GM19239 (cell line): ENCODE data around the gene PITRM1.

ENCODE experiments used
- DNase-seq: peaks from one replicate; pipeline ENCODE4 v3.0.0; 2011; ENCODE audit warnings: low spot score; ENCODE audit not compliant: insufficient read length
- FAIRE-seq: peaks from 2 replicates; lab custom pipeline; 2011; peaks lifted over from hg19 to GRCh38; lab: Jason Lieb, UNC

Gene PITRM1

DNA sequence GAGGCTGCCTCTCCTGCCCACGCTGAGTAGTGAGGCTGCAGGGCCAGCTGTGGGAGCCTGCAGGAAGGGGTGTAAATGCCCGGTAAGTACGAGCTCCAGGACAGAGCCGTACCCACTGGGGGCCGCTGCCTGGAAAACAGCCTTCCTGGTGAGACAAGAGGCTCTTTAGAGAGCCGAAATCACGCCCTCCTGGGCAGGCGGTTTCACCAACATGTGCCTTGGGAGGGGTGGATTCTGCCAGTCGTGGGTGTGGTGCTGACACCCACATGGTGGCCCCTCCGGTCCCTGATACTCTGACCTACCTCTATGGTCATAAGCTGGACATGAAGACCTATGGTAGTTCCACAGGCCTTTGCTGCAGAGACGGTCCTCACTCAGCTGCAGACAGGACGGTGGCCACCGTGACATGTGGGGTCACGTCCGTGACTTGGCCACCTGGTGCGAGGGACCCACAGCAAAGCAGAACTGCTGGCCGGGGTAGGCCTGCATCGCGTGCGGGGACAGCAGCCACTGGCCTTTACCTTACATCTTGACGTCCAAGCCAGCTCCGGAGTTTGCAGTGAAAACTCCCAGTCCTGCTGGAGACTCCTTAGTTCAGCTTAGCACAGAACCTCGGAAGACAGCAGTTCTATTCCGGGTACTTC, 46.9 kb downstream of the PITRM1 start:
- no peak for DNase-seq
- no peak for FAIRE-seq

DNA sequence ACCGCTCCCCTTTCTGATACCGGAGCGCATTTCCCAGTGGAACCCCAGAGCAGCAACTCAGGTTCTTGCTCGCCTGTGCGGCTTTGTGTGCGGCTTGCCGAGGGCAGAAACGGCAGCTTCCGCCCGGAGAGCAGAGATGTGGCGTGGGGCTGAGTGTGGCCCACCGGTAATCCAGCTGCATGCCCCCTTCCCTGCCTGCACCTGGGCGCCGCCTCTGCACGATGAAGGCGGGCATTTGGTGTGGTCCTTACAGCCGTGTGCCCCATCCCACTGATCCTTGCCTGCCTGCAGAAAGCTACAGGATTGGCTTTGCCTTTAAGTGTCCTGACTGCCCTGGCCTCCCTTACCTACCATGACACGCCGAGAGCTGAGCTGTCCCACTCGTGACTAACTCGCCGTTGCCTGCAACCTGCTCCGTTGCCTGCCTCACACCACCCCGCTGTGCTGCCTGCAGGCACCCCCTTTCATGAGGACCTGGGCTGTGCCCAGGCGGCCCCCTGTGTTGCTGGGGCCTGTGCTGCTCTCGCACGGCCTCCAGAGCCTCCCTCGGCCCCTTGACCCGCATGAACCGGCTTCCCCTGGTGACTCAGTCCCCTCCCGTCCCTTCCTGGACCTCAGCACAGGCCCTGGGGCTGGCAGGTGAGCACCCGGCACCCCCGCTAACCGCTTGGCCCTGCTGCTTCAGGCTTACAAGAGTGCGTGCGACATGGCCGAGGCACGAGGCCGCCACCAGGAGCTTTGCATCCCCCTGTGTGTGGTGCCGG, 48.0 kb downstream of the PITRM1 start:
- no peak for FAIRE-seq
- no peak for DNase-seq

DNA sequence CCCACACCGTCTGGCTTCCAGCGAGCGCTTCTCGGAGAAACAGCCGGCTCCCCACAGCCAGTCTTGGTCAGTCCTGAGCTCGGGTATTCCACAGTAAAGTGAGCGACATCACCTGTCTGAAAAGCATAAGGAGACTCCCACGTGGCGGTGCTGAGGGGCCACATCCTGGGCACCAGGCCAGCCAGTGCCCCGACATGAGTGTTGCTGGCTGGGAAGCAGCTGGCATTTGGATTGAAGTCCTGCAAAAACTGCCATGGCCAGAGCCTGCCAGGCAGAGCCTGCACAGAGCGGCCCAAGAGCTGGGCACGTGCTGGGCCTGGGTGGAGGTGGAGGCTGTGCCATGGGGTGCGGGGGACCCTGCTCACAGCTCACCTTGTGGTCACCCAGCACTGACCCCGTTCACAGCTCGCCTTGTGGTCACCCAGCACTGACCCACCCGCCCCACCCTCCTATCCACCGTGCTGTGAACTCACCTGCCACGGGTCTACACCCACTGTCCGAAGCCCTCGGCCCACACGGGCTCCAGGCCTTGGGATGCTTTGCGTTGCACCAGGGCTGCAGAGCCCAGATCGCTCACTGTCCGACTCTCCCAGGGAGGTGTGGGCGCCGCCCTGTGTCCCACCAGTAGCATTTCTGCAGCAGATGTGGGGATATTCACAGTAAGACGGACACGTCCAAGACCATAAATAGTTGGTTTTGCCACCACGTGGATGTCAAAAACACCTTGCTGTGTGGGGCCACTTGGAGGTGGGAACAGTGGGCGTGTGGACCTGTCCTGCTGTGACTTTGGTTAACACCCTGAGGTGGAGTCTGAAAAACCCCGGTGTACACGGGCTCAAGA, 48.8 kb downstream of the PITRM1 start:
- no peak for FAIRE-seq
- no peak for DNase-seq

DNA sequence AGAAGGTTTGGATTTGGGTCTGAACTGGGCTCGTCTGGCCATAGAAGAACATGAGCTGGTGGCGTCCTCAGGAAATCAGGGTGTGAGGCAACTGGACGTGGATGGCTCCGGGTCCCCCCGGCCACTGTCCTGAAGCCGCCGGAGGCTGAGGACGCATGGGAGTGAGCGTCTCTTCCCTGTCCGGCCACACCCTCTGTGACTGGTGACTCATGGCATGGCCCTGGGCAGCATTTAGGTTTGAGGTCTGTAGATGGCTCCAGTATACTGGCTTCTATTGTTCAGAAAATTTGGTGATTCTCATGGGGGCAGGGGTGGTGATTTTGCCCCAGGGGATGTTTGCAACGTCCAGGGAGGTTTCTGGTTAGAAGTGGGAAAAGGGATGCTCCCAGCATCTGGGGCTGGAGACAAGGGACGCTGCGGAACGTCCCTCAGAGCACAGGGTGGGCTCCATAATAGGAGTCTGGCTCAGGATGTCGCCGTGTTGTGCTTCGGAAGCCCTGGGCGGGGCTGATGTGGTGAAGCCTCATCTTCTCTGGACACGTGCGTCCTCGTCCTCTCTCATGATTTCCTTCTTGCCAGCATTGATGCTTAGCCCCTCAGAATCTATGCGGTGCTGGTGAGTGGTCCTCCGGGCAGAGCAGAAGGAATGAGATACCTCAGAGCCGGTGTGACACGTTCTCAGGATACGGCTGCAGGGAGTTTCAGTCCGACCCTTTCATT, 49.9 kb downstream of the PITRM1 start:
- FAIRE-seq (no peak), DNase-seq (no peak)

DNA sequence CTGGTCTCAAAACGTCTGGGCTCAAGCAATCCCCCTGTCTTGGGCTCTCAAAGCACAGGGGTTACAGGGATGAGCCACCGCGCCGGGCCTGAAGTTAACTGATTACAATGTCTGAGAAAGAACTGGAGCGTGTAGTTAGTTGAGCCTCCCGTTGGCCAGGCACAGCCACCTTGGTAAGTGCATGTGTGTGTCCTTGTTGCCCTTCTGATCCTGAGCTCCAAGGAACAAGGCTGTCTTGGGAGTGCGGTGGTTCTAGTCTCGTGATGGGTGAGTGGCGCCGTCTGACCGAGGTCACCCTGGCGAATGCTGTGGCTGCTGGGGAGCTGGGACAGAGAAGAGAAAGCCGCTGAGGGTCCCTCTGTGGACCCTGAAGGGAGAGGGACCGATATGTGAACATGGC, 50.5 kb downstream of the PITRM1 start:
- no peak for FAIRE-seq
- DNase-seq = no peak

DNA sequence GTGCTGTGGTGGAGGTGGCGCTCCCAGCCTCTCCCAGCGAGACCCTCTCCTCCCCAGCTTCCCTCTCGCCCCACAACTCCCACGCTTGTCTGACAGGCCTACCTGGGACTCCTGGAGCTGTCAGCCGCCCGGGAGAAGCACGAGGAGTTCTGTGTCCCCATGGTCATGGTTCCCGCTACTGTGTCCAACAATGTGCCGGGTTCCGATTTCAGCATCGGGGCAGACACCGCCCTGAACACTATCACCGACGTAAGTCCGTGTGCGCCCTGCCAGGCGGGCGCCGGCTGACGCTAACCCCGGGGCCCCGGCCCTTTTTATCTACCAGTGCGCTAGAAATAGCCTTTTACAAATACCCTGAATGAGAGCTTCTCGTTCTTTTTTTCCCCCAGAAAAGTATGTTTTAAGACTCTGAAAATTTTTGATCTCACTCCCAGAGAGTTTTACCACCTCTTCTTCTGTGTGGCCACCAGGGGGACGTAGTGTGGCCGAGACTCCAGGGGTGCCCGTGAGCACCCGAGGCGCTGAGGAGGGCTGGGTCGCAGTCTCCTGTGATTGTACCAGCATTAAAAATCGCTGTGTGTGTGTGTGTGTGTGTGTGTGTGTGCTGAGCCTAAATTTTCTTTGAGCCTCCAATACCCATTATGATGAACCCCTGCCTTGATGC, 52.7 kb downstream of the PITRM1 start:
- DNase-seq = no peak
- FAIRE-seq = no peak

DNA sequence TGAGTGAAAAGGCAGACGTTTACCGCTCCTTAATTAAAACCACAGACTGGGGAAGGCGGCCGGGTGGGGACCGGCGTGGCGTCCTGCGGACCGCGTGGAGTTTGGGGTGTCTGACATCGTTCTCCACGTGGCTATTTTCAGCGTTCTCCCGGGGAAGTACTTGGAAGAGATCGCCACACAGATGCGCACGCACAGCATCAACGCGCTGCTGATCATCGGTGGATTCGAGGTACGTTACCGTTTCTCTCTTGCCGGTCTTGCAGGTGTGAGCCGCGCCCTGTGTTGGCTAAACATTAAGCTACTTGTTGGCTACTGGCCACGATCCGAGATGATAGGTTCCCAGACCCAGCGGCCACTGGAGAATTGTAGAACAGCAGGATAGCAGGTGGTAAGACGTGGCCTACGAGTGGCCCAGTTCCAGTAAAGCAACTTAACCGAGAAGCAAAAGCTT, 53.9 kb downstream of the PITRM1 start:
- FAIRE-seq (no peak), DNase-seq (no peak)

DNA sequence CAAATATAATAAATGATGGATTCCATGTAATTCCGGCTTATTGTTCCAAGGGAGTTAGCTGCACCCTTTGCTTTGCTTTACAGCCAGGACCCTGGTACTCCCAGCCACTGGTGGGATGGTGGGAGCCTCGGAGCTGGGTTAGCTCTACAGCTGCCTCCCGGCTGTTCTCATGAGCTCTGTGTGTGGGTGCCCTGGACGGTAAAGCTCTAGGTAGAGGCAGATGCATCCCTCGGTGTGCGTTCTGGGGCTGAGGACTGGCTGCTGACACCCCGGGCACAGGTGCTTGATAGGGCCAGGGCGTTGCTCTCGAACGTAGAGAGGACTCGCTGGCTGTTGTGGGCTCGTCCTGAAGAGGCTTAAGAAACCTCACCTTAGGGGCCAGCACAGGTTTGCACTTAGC, 55.1 kb downstream of the PITRM1 start:
- DNase-seq = no peak
- no peak for FAIRE-seq

DNA sequence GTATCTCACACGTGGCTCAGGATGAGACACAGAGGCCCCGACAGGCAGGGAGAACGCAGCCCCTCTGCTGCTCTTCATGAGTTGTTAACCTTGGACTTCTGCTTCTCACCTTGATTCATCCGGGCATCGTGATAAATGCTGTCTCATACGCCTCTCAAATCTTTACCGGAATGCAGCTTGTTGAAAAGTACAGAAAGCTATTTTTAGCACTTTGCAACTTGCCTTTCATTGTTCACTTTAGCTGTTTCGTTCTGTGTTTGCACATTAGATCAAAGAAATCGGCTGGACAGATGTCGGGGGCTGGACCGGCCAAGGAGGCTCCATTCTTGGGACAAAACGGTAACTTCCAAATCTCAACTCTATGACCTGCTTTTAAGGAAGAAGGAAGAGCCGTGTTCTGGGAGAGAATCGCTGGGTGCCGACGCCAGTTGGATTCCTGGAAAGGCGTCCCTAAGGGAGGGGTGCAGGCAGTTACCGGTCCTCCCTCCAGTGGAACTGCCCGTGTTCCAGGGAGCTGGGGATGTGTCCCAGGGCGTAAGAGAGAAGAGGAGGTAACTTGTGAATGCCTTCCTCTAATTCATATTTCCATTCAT, 56.0 kb downstream of the PITRM1 start:
- DNase-seq (no peak), FAIRE-seq (no peak)

DNA sequence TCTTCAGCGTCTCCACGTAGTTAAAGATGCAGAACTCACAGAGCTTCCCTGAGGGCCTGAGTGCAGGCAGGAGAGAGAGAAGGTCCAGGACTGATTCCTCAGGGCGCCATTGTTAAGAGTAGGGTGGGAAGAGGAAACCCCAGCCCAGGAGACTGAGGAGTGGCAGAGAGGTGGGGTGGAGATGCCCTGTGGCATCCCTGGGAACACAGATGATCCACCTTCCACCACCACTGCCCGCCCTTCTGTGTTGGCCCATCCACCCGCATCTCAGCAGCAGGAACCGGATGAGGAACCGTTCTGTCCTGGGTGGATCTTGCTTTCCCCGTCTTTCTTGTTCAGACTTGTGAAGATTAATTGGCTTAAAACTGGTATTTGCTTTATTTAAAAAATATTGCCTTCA, 56.9 kb downstream of the PITRM1 start:
- FAIRE-seq = no peak

DNA sequence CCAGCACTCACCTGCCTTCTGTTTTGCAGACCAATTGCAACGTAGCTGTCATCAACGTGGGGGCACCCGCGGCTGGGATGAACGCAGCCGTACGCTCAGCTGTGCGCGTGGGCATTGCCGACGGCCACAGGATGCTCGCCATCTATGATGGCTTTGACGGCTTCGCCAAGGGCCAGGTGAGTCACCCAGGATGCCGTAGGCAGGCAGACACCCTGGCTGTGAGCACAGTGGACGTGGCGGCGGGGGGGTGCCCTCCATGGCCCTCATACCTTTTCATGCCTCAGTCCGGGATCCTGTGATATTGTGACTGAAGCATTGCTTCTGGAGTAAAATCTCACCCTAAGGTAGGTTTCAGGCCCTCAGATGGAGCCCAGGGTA, 59.2 kb downstream of the PITRM1 start:
- DNase-seq (no peak), FAIRE-seq (no peak)

More for the DNA sequence above, 56.9 kb downstream of the PITRM1 start:
- no peak for DNase-seq

DNA sequence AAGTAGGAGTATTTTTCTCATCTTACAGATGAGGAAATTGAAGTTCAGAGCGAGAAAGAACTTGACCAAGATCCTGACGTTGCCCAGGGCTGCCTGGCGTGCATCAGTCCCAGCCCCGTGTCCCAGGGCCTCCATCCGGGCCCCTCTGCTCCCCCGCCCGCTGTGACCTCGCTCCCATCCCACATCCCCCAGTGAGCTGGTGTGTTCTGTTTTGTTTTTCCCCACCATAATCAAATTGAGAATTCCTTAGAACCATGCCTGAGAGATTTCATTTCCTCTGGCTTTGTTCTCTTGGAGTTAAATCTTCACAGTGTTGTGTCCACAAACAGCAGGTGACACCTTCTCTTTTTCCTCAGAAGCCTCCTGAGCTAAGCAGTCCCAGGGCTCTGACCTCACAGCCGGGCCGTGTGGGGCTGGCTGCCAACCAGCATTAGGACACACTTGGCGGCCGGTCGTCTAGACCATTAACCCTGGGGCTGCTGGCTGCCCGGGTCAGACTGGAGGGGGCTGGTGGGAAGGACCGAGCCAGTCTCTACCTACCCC, 60.9 kb downstream of the PITRM1 start:
- DNase-seq (no peak), FAIRE-seq (no peak)

DNA sequence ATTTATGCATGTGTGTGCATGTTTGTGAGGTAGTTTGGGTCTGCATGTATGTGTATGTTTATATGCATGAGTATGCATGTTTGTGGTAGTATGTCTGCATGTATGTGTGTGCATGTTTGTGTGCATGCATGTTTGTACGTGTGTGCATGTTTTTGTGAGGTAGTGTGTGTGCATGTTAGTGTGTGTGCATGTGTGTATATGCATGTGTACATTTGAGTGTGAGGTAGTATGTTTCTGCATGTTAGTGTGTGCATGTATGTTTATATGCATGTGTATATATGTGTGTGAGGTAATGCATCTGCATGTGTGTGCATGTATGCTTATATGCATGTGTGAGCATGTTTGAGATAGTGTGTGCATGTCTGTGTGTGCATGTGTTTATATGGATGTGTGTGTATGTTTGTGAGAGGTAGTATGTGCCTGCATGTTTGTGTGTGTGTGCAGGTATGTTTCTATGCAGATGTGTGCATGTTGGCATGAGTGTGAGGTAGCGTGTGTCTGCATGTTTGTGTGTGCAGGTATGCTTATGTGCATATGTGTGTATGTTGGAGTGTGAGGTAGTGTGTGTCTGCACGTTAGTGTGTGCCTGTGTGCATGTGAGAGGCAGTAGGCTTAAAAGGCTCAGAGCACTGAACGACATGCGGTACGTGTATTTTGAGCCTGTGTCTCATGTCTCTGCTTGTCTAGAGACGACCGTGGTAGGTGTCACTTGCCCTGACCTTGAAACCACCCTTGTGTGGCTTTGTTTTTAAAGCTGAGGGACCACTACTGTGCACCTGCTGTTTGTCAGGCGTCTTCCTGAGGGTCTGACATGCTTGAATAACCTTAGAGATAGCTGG, 61.6 kb downstream of the PITRM1 start:
- FAIRE-seq = no peak

DNA sequence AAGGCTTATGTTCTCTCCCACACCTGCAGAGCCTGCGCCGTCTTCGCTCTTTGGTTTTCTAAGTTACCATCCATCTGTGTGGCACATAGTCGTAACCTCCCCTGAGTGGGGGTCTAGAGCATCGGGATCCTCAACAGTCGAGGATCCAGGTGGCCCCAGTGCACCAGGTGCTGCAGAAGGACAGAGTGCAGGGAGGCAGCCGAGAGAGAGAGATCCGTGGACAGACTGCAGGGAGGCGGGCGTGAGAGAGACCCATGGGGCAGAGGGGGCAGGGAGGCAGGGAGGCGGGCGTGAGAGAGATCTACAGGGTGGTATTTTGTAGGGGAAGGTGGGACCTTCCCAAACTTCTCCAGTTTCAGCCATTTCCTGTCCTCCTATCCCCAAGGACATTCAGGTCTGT, 62.9 kb downstream of the PITRM1 start:
- FAIRE-seq = no peak
- no peak for DNase-seq

More for the DNA sequence above, 61.6 kb downstream of the PITRM1 start:
- no peak for DNase-seq

DNA sequence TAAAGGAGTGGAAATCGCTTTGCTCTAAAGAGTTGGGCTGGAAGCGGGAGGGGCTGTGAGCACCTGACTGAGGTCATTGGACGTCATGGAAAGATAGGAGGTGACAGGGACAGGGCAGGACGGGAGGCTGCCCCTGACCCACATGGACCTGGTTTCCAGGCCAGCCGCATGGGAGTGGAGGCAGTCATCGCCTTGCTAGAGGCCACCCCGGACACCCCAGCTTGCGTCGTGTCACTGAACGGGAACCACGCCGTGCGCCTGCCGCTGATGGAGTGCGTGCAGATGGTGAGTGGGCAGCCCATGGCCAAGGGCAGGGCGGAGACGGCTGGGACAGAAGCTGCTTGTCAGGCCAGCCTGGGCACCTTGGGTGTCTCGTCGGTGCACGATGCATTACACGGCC, 63.4 kb downstream of the PITRM1 start:
- DNase-seq (no peak), FAIRE-seq (no peak)

DNA sequence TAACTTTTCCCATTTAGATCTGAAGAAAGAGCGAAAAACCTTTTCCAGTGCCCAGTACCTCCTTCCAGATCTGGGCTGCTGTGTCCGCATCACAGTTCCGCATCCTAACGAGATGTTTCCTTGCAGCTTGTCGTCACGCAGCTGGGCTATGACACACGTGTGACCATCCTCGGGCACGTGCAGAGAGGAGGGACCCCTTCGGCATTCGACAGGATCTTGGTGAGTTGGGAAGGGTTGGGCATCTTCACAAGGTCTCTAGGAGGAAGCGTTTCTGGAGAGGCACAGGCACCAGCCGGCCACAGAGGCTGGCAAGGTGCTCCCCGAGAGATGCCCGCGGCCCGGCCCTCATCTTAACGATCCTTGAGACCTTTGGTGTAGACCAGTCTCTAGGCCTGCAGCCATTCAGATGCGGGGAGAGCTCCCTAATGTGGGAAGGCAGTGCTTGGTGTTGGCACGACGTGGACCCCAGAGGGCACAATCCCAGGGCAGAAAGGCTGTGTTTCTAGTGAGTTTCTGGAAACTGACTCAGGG, 63.9 kb downstream of the PITRM1 start:
- DNase-seq (no peak), FAIRE-seq (no peak)

DNA sequence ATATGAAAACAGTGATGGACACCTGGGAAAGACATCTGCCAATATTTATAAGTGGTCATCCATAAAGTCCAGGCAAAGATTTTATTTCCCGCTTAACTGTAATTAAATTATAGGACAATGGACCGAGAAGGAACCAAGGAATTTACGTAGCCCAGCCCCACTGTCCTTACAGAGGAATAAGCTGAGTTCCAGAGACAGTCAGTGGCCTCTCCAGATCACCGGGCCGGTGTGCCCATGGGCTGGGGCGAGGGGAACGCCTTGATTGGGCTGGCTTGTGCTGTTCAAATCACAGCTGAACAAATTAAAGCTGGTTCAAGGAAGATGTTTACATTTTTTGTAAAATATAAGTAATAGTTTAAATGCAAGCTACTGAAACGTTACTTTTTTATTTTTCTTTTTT, 64.5 kb downstream of the PITRM1 start:
- DNase-seq (no peak), FAIRE-seq (no peak)

DNA sequence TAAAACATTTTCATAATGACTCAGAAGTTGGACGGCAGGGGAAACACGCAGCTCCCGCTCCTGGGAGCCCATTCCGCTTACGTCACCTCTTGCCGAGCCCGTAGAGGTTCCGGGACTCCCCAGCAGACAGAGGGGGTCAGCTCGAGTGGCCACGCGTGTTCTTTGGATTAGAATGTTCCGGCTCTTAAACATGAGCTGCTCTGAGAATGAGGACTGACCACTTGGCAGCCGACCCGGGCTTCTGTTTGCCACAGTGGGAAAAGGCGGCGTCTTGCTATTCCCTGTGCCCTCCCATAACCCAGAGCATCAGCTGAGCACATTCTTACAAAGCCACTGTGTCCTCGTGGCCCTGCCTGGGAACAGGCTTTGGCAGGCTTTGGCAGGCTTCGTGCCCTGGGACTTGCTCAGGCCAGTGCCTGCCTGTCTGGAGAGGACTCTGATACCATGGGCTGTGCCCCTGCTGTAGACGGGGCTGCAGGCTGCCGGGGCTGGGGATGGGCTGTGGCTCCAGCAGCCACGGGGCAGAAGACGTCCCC, 65.1 kb downstream of the PITRM1 start:
- no peak for FAIRE-seq
- DNase-seq = no peak
